GM18505 (cell line): Measurements from ENCODE around the gene KLHL29.

Source experiments
- ATAC-seq: cut with Tn5 transposase; IDR thresholded peaks from one replicate; pipeline ENCODE4 v1.9.1; 2021; ENCODE audit not compliant: unreplicated experiment
- POLR2A ChIP-seq: IDR thresholded peaks from 4 replicates; pipeline ENCODE4 v1.6.1; 2011; ENCODE audit warnings: borderline replicate concordance; ENCODE audit not compliant: insufficient read depth, insufficient read length; ENCODE audit errors: extremely low read depth

Gene KLHL29

DNA sequence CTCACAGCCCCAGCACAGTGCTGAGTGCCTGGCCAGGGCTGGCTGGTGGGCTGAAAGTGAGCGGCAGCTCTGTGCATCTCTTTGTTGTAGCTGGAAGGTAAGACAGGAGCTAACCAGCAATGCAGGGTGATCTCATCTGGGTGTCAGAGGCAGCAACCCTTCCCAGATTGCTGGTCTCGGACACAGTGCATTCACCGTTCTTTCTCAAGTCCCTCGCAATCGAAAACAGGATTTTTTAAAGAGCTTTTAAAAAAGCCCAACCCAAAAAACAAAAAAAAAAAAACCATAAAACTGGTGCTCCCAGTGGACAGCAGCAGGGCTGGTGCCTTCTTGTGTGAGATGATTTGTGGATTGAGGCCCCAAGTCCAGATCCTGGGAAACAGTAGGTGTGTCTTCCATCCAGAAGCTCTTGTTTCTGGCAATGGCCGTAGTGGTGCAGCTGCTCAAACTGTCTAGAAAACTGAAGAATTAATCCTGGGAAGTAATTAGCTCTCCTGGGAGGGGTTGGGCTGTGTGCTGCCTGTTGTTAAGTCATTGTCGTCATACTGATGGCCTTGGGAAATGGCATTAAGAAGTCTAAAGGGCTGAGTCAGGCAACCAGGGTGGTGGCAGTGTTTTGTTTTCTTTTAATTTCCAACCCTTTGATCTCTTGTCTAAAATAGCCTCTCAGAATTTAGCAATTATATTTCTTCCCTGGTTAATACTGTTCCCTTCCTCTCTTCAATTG, 156.7 kb downstream of the KLHL29 start:
- no peak for ATAC-seq
- TF ChIP-seq POLR2A = no peak

DNA sequence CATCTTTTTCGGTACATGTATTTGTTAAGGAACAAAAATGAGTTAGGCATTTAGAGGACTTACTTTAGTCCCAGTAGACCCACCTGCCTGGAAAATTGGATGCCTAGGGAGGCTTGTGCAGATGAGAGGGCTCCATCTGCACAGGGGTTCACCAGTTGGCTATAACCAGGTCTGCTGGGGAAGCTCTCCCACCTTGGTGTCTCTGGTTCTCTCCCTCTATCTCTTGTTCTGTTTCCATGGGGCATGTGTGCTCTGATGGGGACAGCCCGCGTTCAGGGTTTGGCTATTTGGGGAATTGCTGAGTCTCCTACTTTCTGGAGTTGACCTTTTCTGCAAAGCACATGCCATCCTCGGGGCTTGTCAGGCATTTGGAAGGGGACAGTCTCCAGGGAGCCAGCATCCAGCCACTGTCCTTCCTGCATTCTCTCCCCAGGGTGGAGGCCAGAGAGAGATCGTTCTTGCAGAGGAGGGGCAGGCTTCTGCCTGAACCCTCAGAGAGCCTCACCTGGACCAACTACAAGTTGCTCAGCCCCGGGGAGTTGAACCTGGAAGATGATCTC, 157.3 kb downstream of the KLHL29 start:
- ATAC-seq = no peak
- TF ChIP-seq POLR2A = no peak

DNA sequence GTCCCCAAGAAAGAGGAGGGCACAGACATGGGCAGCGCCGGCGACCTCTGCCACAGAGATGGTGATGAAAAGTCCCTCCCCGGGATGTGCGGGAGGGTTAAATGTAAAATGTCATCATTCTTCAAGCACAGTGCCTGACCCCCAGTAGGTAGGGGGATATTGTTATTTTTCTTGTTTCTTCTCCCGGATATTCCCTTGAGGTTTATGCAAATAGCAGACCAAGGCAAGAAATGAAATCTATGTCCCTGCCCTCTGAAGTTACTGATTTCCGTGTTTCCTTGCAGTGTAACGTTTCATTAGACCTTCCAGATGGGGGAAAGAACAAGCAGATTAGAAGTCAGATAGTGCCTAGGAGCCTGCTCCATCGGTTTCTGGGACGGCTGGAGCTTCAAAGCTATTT, 158.3 kb downstream of the KLHL29 start:
- ATAC-seq = no peak
- TF ChIP-seq POLR2A = no peak

DNA sequence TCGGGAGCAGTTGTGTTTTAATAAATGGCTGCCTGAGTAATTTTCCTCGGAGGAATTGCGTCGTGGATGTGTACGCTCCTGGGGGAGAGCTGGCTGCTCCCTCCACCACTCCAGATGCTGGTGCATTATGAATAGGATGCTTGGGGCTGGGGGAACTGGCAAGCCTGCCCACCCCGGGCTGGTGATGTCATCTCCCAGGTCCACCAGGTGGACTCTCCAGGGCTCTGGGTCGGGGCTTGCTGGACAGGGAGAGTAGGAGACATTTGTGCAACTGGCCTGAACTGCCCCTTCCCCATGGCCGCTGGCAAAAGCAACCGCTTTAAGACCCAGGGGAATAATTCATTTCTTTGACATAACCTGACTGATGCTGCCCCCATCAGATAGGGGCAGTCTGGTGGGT, 158.7 kb downstream of the KLHL29 start:
- no peak for ATAC-seq
- TF ChIP-seq POLR2A = no peak

DNA sequence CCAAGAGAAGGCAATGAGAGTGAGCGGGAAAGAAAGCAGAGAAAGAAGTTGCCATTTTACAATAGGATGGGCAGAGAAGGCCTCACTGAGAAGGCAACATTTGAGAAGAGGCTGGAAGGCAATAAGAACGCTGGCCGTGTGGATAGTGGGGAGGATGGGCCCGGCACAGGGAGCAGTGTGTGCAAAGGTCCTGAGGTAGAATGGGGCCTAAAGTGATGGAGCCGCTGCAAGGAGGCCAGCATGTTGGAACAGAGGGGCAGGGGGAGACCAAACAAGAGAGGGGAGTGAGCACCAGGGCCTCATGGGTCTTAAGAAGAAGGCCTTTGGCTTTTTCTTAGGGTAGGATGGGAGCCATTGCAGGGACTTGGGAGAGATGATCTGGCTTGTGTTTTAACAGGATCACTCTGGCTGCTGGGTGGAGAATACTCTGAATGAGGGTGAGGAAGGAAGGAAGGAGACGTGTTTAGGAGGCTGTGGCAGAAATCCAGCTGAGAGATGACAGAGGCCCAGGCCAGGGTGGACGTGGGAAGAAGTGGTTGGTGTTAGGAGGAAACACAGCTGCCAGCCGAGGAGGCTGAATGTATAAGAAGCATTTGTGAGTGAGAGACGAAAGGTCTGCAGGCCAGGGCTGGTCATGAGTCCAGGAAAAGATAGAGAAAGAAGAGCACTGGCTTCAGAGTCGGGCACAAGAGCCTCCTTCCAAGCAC, 159.8 kb downstream of the KLHL29 start:
- TF ChIP-seq POLR2A = no peak

DNA sequence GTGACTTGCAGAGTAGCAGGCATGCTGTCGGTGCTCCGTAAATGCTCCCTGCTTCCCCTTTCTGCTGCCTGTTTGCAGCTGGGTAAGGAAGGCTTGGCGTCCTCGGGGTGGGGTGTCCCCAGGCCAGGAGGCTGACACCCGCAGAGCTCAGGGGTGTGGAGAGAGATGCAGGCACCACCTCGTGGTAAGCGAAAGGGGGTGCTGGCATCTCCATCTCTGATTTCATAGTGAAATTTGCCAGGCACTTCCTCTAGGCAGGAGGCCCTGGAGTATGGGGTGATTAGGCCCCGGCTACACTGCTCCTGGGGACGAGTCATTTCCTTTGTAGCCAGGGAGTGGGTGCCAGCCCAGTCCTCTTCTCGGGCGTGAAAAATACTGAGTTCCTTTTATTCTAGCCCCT, 160.4 kb downstream of the KLHL29 start:
- no peak for TF ChIP-seq POLR2A
- no peak for ATAC-seq

More for the DNA sequence above, 159.8 kb downstream of the KLHL29 start:
- no peak for ATAC-seq

DNA sequence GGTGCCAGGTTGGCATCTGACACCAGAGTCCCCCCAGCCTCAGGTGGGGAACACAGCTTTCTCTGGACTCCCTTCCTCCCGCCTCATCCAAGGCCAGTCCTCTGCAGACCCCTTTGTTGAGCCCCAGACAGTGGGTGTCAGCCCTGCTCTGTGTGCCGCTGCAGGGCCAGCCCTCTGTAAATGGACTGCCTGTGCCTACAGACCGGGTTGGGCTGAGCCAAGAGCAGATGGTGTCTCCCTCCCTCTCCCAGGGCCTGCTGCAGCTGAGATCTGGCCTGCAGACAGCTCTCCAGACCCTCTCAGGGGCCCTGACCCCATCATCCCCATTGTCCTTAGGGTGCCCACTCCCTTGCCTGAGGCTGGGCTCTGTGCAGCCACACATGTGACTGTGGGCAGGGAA, 160.8 kb downstream of the KLHL29 start:
- no peak for TF ChIP-seq POLR2A
- ATAC-seq = no peak

DNA sequence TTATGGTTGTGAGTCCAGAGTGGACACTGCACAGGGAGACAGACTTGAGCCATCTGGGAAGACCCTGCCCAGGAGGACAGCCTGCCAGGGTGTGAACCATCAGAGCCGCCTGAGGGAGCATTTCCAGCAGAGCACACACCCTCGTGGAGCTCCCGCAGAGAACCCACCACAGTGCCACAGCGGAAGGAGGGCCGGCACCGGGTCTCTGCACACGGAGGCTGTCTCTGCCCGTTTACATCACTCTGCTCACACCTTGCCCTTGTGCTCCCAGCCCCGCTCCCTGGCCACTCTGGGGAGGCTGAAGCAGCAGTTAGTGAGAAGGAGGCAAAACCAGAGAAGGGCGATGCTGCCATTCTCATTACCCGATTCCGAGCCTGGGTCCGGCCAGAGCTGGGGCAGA, 161.9 kb downstream of the KLHL29 start:
- no peak for TF ChIP-seq POLR2A
- ATAC-seq = no peak

DNA sequence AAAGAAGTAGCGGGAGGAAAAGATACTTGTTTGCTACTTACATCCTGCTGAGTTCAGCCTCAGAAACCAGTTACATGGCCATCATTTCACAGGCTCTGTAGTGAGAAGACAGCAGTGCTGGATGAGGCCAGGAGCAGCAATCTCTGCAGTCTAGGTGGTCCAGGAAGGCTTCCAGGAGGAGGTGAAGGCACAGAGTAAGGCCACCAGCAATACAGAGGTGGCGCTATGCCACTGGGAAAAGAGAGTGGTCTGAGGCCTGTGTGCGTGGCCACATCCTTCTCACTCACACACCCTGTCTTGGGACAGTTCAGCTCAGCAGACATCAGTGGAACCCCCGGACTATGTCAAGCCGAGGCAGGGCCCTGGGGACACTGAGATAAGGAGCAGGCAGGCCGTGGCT, 162.7 kb downstream of the KLHL29 start:
- no peak for ATAC-seq
- TF ChIP-seq POLR2A = no peak

DNA sequence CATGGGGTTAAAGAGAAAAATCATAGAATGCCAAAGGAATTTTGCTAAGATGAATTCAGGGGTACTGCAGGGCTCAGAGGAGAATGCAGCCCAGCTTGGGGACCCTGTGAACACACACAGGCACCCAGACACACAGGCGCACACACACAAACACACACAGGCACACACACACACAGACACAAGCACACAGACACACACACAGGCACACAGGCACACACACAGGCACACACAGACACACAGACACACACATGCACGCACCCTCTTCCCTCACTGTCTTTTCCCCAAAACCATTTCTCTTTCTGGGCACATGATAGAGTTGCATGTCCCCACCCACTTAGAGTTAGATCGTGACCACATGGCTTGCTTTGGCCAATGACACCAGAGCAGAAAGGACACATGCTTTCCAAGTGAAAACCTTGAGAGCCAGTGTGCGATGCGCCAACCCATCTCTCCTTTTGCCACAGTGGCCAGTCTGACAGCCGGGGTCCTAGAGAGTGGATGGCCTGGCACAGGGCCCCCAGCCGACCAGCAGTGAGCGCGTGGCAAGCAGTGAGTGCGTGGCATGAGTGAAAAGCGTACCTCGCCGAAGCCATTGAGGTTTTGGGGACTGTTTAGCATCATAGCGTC, 163.3 kb downstream of the KLHL29 start:
- ATAC-seq = no peak
- TF ChIP-seq POLR2A = no peak

DNA sequence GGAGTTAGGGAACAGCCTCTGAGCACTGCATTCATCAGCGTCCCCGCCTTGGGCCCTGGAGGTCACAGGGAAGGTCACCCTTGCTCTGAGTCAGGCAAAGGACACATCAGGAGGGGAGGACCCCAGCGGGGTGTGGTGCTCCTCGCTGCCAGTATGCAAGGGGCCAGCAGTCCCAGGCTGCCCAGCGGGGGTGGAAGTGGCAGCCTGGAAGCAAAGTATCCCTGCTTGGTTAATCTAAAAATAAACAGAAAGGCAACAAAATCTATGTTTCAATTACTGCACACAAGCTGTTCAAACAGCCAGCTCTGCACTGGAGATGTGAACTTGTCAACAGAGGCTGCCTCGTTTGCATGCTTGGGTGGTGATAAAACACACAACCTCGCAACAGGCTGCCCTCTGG, 164.1 kb downstream of the KLHL29 start:
- no peak for TF ChIP-seq POLR2A
- ATAC-seq = no peak

DNA sequence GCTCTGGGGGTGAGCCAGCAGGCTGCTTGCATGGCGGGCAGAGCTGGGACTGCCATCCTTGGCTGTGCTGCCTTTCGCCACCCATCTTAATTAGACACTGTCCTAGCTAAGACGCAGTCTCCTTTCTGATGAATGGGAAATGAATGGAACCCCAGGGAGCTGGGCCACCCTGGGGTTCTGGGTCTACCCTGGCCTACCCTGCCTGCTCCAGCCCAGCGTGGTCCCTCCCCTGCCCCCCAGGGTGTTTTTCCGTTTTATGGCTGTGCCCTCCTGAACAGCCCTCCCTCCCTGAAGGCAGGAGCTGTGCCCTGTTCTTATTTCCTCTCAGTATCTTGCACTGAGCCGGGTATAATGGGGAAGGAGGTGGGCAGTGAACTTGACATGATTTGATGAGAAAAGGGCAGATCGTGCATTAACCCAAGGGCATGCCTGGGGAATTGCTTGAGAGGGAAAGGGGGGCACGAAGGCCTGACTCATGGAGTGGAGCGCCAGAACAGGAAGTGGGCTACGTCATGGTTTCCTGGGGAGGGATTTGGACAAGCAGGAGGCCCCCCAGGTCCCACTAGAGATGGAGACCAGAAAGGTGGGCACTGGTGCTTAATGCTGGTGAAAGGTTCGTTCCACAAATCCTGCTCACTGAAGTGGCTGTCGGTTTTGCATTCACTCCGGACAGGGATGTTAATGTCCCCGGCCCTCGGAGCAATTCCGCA, 165.0 kb downstream of the KLHL29 start:
- TF ChIP-seq POLR2A = no peak
- ATAC-seq = no peak

DNA sequence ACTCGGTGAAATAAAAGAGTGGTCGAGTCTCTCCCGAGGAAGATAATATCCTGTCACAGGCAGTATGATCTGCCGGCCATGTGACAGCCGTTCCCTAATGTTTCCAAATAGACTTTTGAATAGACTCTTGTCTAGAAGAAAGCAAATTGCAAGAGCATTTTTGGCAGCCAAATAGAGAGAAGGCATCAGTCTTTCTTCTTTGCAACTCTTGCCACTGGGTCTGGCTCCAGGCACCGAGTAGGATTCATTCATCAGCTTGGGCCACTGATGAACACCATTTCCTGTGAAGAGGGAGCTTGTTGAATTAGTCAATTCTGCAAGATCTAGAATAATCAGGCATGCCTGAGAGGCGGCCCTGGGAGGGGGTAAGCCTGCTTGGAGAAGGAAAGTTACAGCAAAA, 165.6 kb downstream of the KLHL29 start:
- TF ChIP-seq POLR2A = no peak
- no peak for ATAC-seq
